B cell (primary cell): ENCODE results near the gene ATP6V1B1. TPM values are rescaled to one million over a fixed set of nuclear protein-coding genes. Genes with fewer than 3 reads are reported as not detected.

ENCODE experiments used
- ATAC-seq: fragments of 200-7000 bp; cut with Tn5 transposase; one replicate; pipeline ENCODE4 v1.10.0; 2021; ENCODE audit warnings: low read depth, mild to moderate bottlenecking, moderate number of reproducible peaks, moderate library complexity
- CTCF ChIA-PET: fragments of 350-600 bp; sonication (Branson Sonifier 250); formaldehyde crosslinking; loops from one replicate; lab custom pipeline; 2021; ENCODE audit warnings: antibody characterized with exemption, inconsistent platforms; lab: Charles Lee
- POLR2A ChIA-PET: fragments of 350-600 bp; sonication (Branson Sonifier 250); formaldehyde crosslinking; loops from one replicate; lab custom pipeline; 2021; ENCODE audit warnings: antibody characterized with exemption; lab: Charles Lee
- DNase-seq: peaks from one replicate; pipeline ENCODE4 v3.0.0; 2013
- H2AFZ ChIP-seq: 2 replicates; pipeline ENCODE4 v1.6.1; 2012; ENCODE audit warnings: mild to moderate bottlenecking, low read depth, low read length; ENCODE audit not compliant: insufficient read depth, poor library complexity, severe bottlenecking
- H3K27ac ChIP-seq, 2 donors: 1 replicate in 1 of 2; 2 replicates in 1 of 2; pipeline ENCODE4 v1.5.1; 2012 to 2013; ENCODE audit warnings: low read length in 2 of 2, mild to moderate bottlenecking in 2 of 2, moderate library complexity in 1 of 2
- H3K27me3 ChIP-seq, 4 experiments: fragments of 200-600 bp in 1 of 4; sonication (generic) in 1 of 4; replicated peaks in 1 of 4; 1 replicate in 2 of 4; 2 replicates in 2 of 4; pipeline versions ENCODE4 v1.6.1 to v1.7.0; 2013 to 2016; ENCODE audit warnings: low read length in 3 of 4, mild to moderate bottlenecking in 2 of 4, mixed read lengths in 1 of 4, moderate library complexity in 1 of 4; ENCODE audit not compliant: insufficient read depth in 4 of 4, control insufficient read depth in 3 of 4; ENCODE audit errors: control extremely low read depth in 1 of 4
- H3K36me3 ChIP-seq, 2 experiments: replicated peaks in 1 of 2; 1 replicate in 1 of 2; 2 replicates in 1 of 2; pipeline versions ENCODE4 v1.6.1 to v1.7.1; 2013; ENCODE audit warnings: low read length in 1 of 2; ENCODE audit not compliant: insufficient read depth in 2 of 2, control insufficient read depth in 1 of 2; ENCODE audit errors: control extremely low read depth in 1 of 2, extremely low read depth in 1 of 2
- H3K4me1 ChIP-seq, 2 donors: fragments of 200-600 bp in 1 of 2; sonication (generic) in 1 of 2; 1 replicate in 1 of 2; 2 replicates in 1 of 2; pipeline versions ENCODE4 v1.5.1 to v1.6.1; 2013 to 2017; ENCODE audit warnings: low read length in 2 of 2; ENCODE audit not compliant: control insufficient read depth in 2 of 2, insufficient read depth in 2 of 2
- H3K4me2 ChIP-seq: replicated peaks from 2 replicates; pipeline ENCODE3; 2012; ENCODE audit warnings: mild to moderate bottlenecking, low read depth, low read length; ENCODE audit not compliant: poor library complexity, severe bottlenecking
- H3K4me3 ChIP-seq, 5 experiments: fragments of 200-600 bp in 1 of 5; sonication (generic) in 1 of 5; 1 replicate in 3 of 5; 2 replicates in 2 of 5; pipeline versions ENCODE4 v1.5.1 to v1.7.0; 2011 to 2016; ENCODE audit warnings: low read length in 4 of 5, mild to moderate bottlenecking in 4 of 5, low read depth in 2 of 5, control low read depth in 1 of 5, moderate library complexity in 1 of 5; ENCODE audit not compliant: insufficient read depth in 1 of 5; ENCODE audit errors: control extremely low read depth in 1 of 5, extremely low read depth in 1 of 5
- H3K79me2 ChIP-seq: fragments of 200-600 bp; sonication (generic); one replicate; pipeline ENCODE4 v1.6.0; 2016; ENCODE audit warnings: low read length; ENCODE audit not compliant: control insufficient read depth, insufficient read depth
- H3K9ac ChIP-seq: fragments of 200-600 bp; sonication (generic); 2 replicates; pipeline ENCODE4 v1.6.1; 2017; ENCODE audit warnings: mild to moderate bottlenecking, low read length, moderate library complexity
- H3K9me3 ChIP-seq, 3 donors: one replicate each; pipeline versions ENCODE4 v1.6.1 to v1.7.1; 2013; ENCODE audit warnings: low read length in 2 of 3; ENCODE audit not compliant: control insufficient read depth in 2 of 3, insufficient read depth in 1 of 3; ENCODE audit errors: control extremely low read depth in 1 of 3
- H4K20me1 ChIP-seq: 2 replicates; pipeline ENCODE4 v1.6.0; 2012; ENCODE audit warnings: mild to moderate bottlenecking, low read length; ENCODE audit not compliant: insufficient read depth, control insufficient read depth, poor library complexity, severe bottlenecking
- H3K27ac Mint-ChIP-seq: one replicate; pipeline ENCODE4 v1.8.0; 2021; ENCODE audit warnings: mixed read lengths
- H3K27me3 Mint-ChIP-seq: one replicate; pipeline ENCODE4 v1.8.0; 2021; ENCODE audit warnings: mixed read lengths
- H3K4me1 Mint-ChIP-seq: one replicate; pipeline ENCODE4 v1.8.0; 2021; ENCODE audit warnings: mixed read lengths
- H3K4me3 Mint-ChIP-seq: one replicate; pipeline ENCODE4 v1.8.0; 2021; ENCODE audit warnings: mixed read lengths
- H3K9me3 Mint-ChIP-seq: one replicate; pipeline ENCODE4 v1.8.0; 2022; ENCODE audit warnings: mixed read lengths; ENCODE audit not compliant: insufficient read depth
- CTCF ChIP-seq: fragments of 200-600 bp; IDR thresholded peaks from one replicate; pipeline ENCODE4 v1.8.0; 2022; ENCODE audit warnings: antibody characterized with exemption, mild to moderate bottlenecking
- EZH2 ChIP-seq: IDR thresholded peaks from 2 replicates; pipeline ENCODE4 v1.6.1; 2012; ENCODE audit warnings: borderline replicate concordance, low read depth, mild to moderate bottlenecking, moderate library complexity, low read length; ENCODE audit not compliant: insufficient read depth, poor library complexity, severe bottlenecking
- WGBS: methylation state at CpG from one replicate; pipeline ENCODE4 v1.1.5; 2013; ENCODE audit warnings: missing lambda C conversion rate; ENCODE audit not compliant: insufficient coverage; 5-methylcytosine and 5-hydroxymethylcytosine counted together
- intact Hi-C: fragments of 100-400 bp; cut with micrococcal nuclease; formaldehyde crosslinking; loops from one replicate; pipeline ENCODE4 v1.10.0; 2022
- polyA plus RNA-seq: library from polyadenylated mRNA; depleted of rRNA; stranded (reverse); fragments of >200 nt; gene quantifications from 2 replicates; pipeline ENCODE4 v1.2.3, GENCODE V29; 2012
- total RNA-seq, 2 donors: library from RNA; stranded (reverse); fragments of 120-200 nt in 1 of 2; gene quantifications; 1 replicate in 1 of 2; 2 replicates in 1 of 2; pipeline versions ENCODE4 v1.2.3 to v1.2.4, GENCODE V29; 2013 to 2022

Gene ATP6V1B1
- total and polyA plus RNA-seq, 2 donors (not counting 1 experiment from before 2014, with no cell fraction given): not detected

GRCh38 chr2:70936979-70937811 lies 1.5 kb downstream of the ATP6V1B1 start:
- Histone ChIP-seq H3K79me2 (no peaks in the 10 kb centered on the region), H3K27me3 (peaks cover 0 to 2% (median 0%) of the 10 kb centered on the region in 4 experiments), H2AFZ (no peak overlapping the region), H4K20me1 (no peaks in the 10 kb centered on the region), H3K9ac (no peak overlapping the region), H3K36me3 (no peaks in the 10 kb centered on the region), H3K4me2 (no peak overlapping the region), H3K9me3 (no peaks in the 10 kb centered on the region), H3K4me1 (no peaks in the 10 kb centered on the region), H3K4me3 (no peak overlapping the region), H3K27ac (no peak overlapping the region)
- ChIA-PET POLR2A (interaction anchor here (0.7 kb wide), 1 partner anchor 27 kb away, joined by 3 read pairs; no protein-coding TSS in a partner anchor), CTCF (interaction anchor here (1.1 kb wide), 1 partner anchor 9 kb away, joined by 3 read pairs; no protein-coding TSS in a partner anchor)
- intact Hi-C loops: no loop called here
- Mint-ChIP-seq H3K27me3 (peaks cover 25% of the 10 kb centered on the region), H3K9me3 (no peaks in the 10 kb centered on the region), H3K4me3 (no peak overlapping the region), H3K4me1 (no peaks in the 10 kb centered on the region), H3K27ac (no peak overlapping the region)
- 76% methylated on average over 7 of the region's 10 CpGs for WGBS
- ATAC-seq (no peak), DNase-seq (no peak)
- TF ChIP-seq CTCF: no peak
- TF ChIP-seq EZH2: no peak
